H9 (cell line): ENCODE measurements around the gene KRT81. TPM values are rescaled to one million over a fixed set of nuclear protein-coding genes. Genes with fewer than 3 reads are reported as not detected.

Source experiments
- DNase-seq: peaks from one replicate; pipeline ENCODE4 v3.0.0-alpha.2; 2017
- H2AFZ ChIP-seq: one replicate; pipeline ENCODE4 v1.6.1; 2013; ENCODE audit warnings: mild to moderate bottlenecking, low read length, control low read depth, moderate library complexity
- H2AK5ac ChIP-seq: 2 replicates; pipeline ENCODE4 v1.6.1; 2013; ENCODE audit warnings: low read length, control low read depth, mixed read lengths; ENCODE audit not compliant: insufficient read length
- H2BK120ac ChIP-seq: one replicate; pipeline ENCODE4 v1.6.1; 2013; ENCODE audit warnings: low read depth, mild to moderate bottlenecking, low read length, control low read depth, inconsistent platforms; ENCODE audit not compliant: poor library complexity, severe bottlenecking
- H2BK12ac ChIP-seq: 2 replicates; pipeline ENCODE4 v1.6.1; 2013; ENCODE audit warnings: low read length, control low read depth, mixed read lengths, low read depth; ENCODE audit not compliant: insufficient read length
- H2BK15ac ChIP-seq: 2 replicates; pipeline ENCODE4 v1.6.1; 2013; ENCODE audit warnings: low read depth, low read length, control low read depth
- H2BK20ac ChIP-seq: one replicate; pipeline ENCODE4 v1.6.1; 2013; ENCODE audit warnings: low read depth, mild to moderate bottlenecking, low read length, control low read depth, inconsistent platforms; ENCODE audit not compliant: poor library complexity, severe bottlenecking
- H2BK5ac ChIP-seq: 2 replicates; pipeline ENCODE4 v1.6.1; 2013; ENCODE audit warnings: low read length, control low read depth, mixed read lengths; ENCODE audit not compliant: insufficient read length
- H3K14ac ChIP-seq: 2 replicates; pipeline ENCODE4 v1.6.1; 2013; ENCODE audit warnings: low read length, control low read depth; ENCODE audit not compliant: insufficient read depth
- H3K18ac ChIP-seq: 2 replicates; pipeline ENCODE4 v1.6.1; 2013; ENCODE audit warnings: low read depth, mild to moderate bottlenecking, mixed read lengths, low read length, control low read depth; ENCODE audit not compliant: insufficient read length
- H3K23ac ChIP-seq: 2 replicates; pipeline ENCODE4 v1.6.1; 2013; ENCODE audit warnings: low read length, control low read depth, mixed read lengths, low read depth; ENCODE audit not compliant: insufficient read length
- H3K23me2 ChIP-seq: 2 replicates; pipeline ENCODE4 v1.6.1; 2013; ENCODE audit warnings: low read depth, mild to moderate bottlenecking, mixed read lengths, low read length, control low read depth; ENCODE audit not compliant: insufficient read length, poor library complexity, severe bottlenecking
- H3K27ac ChIP-seq: 2 replicates; pipeline ENCODE4 v1.5.1; 2013; ENCODE audit warnings: low read length, control low read depth, mixed read lengths, low read depth; ENCODE audit not compliant: insufficient read length
- H3K27me3 ChIP-seq: 2 replicates; pipeline ENCODE4 v1.6.1; 2013; ENCODE audit warnings: low read length, control low read depth, inconsistent platforms; ENCODE audit not compliant: insufficient read depth
- H3K4ac ChIP-seq: 2 replicates; pipeline ENCODE4 v1.6.1; 2013; ENCODE audit warnings: low read depth, mild to moderate bottlenecking, control low read depth, inconsistent platforms, low read length, moderate library complexity
- H3K4me1 ChIP-seq: 2 replicates; pipeline ENCODE4 v1.6.1; 2013; ENCODE audit warnings: low read length, control low read depth, inconsistent platforms; ENCODE audit not compliant: insufficient read depth
- H3K4me2 ChIP-seq: 2 replicates; pipeline ENCODE4 v1.6.1; 2013; ENCODE audit warnings: low read length, control low read depth, mixed read lengths; ENCODE audit not compliant: insufficient read length, insufficient read depth
- H3K56ac ChIP-seq: 2 replicates; pipeline ENCODE4 v1.6.1; 2013; ENCODE audit warnings: low read depth, mild to moderate bottlenecking, mixed read lengths, low read length, control low read depth; ENCODE audit not compliant: insufficient read length
- H3K79me1 ChIP-seq: 2 replicates; pipeline ENCODE4 v1.6.1; 2013; ENCODE audit warnings: low read depth, mild to moderate bottlenecking, moderate library complexity, low read length, control low read depth, inconsistent platforms; ENCODE audit not compliant: insufficient read depth, poor library complexity, severe bottlenecking
- H3K79me2 ChIP-seq: 2 replicates; pipeline ENCODE4 v1.6.1; 2013; ENCODE audit warnings: low read length, control low read depth, inconsistent platforms; ENCODE audit not compliant: insufficient read depth
- H3K9ac ChIP-seq: 2 replicates; pipeline ENCODE4 v1.6.1; 2013; ENCODE audit warnings: low read length, control low read depth, mixed read lengths; ENCODE audit not compliant: insufficient read length; ENCODE audit errors: extremely low read depth
- H3K9me3 ChIP-seq: one replicate; pipeline ENCODE4 v1.6.1; 2013; ENCODE audit warnings: low read depth, low read length, inconsistent platforms; ENCODE audit not compliant: control insufficient read depth
- H3T11ph ChIP-seq: one replicate; pipeline ENCODE4 v1.6.1; 2013; ENCODE audit warnings: mild to moderate bottlenecking, low read length, control low read depth, inconsistent platforms
- H4K20me1 ChIP-seq: one replicate; pipeline ENCODE4 v1.6.1; 2013; ENCODE audit not compliant: control insufficient read depth, insufficient read length, insufficient read depth
- H4K5ac ChIP-seq: 2 replicates; pipeline ENCODE4 v1.6.1; 2013; ENCODE audit warnings: low read depth, mild to moderate bottlenecking, mixed read lengths, low read length, control low read depth; ENCODE audit not compliant: insufficient read length
- H4K8ac ChIP-seq: replicated peaks from 2 replicates; pipeline ENCODE4 v1.6.1; 2013; ENCODE audit warnings: low read length, control low read depth, mixed read lengths, low read depth; ENCODE audit not compliant: insufficient read length
- H4K91ac ChIP-seq: 2 replicates; pipeline ENCODE4 v1.6.1; 2013; ENCODE audit warnings: low read depth, mild to moderate bottlenecking, moderate library complexity, mixed read lengths, low read length, control low read depth; ENCODE audit not compliant: insufficient read length
- H3K27ac Mint-ChIP-seq, 3 experiments: 2 replicates in 2 of 3; 3 replicates in 1 of 3; pipeline ENCODE4 v1.8.0; 2020 to 2021; ENCODE audit warnings: mixed read lengths in 3 of 3, mild to moderate bottlenecking in 1 of 3, moderate library complexity in 1 of 3
- H3K27me3 Mint-ChIP-seq: 2 replicates; pipeline ENCODE4 v1.8.0; 2021; ENCODE audit warnings: low read depth, mild to moderate bottlenecking, moderate library complexity, mixed read lengths
- H3K36me3 Mint-ChIP-seq, 3 experiments: 2 replicates in 2 of 3; 3 replicates in 1 of 3; pipeline ENCODE4 v1.8.0; 2020 to 2021; ENCODE audit warnings: low read depth in 3 of 3, mixed read lengths in 3 of 3; ENCODE audit not compliant: insufficient read depth in 1 of 3
- H3K4me1 Mint-ChIP-seq, 2 experiments: 2 replicates each; pipeline ENCODE4 v1.8.0; 2020; ENCODE audit warnings: mixed read lengths in 2 of 2
- H3K4me3 Mint-ChIP-seq, 2 experiments: 2 replicates in 1 of 2; 3 replicates in 1 of 2; pipeline ENCODE4 v1.8.0; 2020 to 2021; ENCODE audit warnings: mild to moderate bottlenecking in 2 of 2, mixed read lengths in 2 of 2, moderate library complexity in 1 of 2
- H3K9me3 Mint-ChIP-seq, 2 experiments: 2 replicates in 1 of 2; 3 replicates in 1 of 2; pipeline ENCODE4 v1.8.0; 2020; ENCODE audit warnings: mild to moderate bottlenecking in 2 of 2, mixed read lengths in 2 of 2, moderate library complexity in 1 of 2
- WGBS: extraction: QIAGEN DNeasy Blood & Tissue Kit; methylation state at CpG from one replicate; pipeline ENCODE4 v1.1.7; 2013; ENCODE audit warnings: missing lambda C conversion rate, low lambda C conversion rate, mixed read lengths; ENCODE audit not compliant: insufficient read length; ENCODE audit errors: extremely low coverage; 5-methylcytosine and 5-hydroxymethylcytosine counted together
- total RNA-seq: library from RNA; stranded (reverse); gene quantifications from 2 replicates; pipeline ENCODE4 v1.2.1, GENCODE V29; 2021
- TF ChIP-seq, protein P1 (sequence below): fragments of 200-600 bp; sonication (generic); conservative IDR thresholded peaks from 3 replicates; pipeline ENCODE4 v1.8.0; 2021; ENCODE audit warnings: antibody characterized with exemption, mild to moderate bottlenecking

Gene KRT81
- total RNA-seq, 1 experiment from 2014 or later: not detected

DNA sequence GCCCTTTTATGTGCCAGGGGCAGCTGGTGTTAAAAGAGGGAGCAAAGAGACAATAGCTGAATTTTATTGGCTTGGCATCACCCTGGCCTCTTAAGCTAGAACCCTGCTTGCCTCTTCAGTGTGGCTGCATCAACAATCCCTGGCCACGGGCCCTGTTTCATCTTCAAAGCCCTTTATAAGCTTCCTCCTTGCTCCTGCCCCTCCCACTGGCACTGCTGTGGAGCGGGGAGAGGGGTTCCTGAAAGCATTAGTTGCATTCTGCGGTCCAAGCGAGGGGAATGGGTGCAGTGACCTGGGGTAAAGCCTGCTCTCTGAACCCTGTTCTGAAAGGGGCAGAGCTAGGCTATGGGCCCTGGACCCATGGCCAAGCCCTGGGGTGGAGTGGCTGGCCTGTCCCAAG is 30.1 kb upstream of the KRT81 start:
- DNase-seq: no peak
- no peak overlapping the region for H3T11ph ChIP-seq
- H2AFZ ChIP-seq: no peak overlapping the region
- no peak overlapping the region for H3K56ac ChIP-seq
- no peaks in the 10 kb centered on the region for H3K23me2 ChIP-seq
- H3K4me2 ChIP-seq: no peak overlapping the region
- no peak overlapping the region for H2BK5ac ChIP-seq
- H3K4ac ChIP-seq: no peak overlapping the region
- H3K23ac ChIP-seq: no peak overlapping the region
- H4K5ac ChIP-seq: no peak overlapping the region
- H4K20me1 ChIP-seq: no peaks in the 10 kb centered on the region
- no CpG with 5 or more reads among the region's 4 CpGs for WGBS
- H3K9me3 Mint-ChIP-seq: no peaks in the 10 kb centered on the region
- H2BK12ac ChIP-seq: no peak overlapping the region
- H3K4me1 ChIP-seq: no peaks in the 10 kb centered on the region
- H4K91ac ChIP-seq: no peak overlapping the region
- H2BK120ac ChIP-seq: no peak overlapping the region
- H3K18ac ChIP-seq: no peak overlapping the region
- no peaks in the 10 kb centered on the region for H3K27me3 ChIP-seq
- H3K4me1 Mint-ChIP-seq: 0 out of 4 replicates have a peak, but pooled peaks cover 0 to 2% of the 10 kb centered on the region in 2 experiments
- H3K27ac ChIP-seq: no peak overlapping the region
- no peak overlapping the region for H3K14ac ChIP-seq
- no peaks in the 10 kb centered on the region for H3K79me2 ChIP-seq
- no peak overlapping the region for H3K9ac ChIP-seq
- H3K27ac Mint-ChIP-seq: no peak overlapping the region
- no peak overlapping the region for H4K8ac ChIP-seq
- no peaks in the 10 kb centered on the region for H3K9me3 ChIP-seq
- no peak overlapping the region for H3K4me3 Mint-ChIP-seq
- H3K27me3 Mint-ChIP-seq: peaks cover 38% of the 10 kb centered on the region
- H2BK15ac ChIP-seq: no peak overlapping the region
- no peak overlapping the region for H2AK5ac ChIP-seq
- no peaks in the 10 kb centered on the region for H3K36me3 Mint-ChIP-seq
- TF ChIP-seq, protein P1, sequence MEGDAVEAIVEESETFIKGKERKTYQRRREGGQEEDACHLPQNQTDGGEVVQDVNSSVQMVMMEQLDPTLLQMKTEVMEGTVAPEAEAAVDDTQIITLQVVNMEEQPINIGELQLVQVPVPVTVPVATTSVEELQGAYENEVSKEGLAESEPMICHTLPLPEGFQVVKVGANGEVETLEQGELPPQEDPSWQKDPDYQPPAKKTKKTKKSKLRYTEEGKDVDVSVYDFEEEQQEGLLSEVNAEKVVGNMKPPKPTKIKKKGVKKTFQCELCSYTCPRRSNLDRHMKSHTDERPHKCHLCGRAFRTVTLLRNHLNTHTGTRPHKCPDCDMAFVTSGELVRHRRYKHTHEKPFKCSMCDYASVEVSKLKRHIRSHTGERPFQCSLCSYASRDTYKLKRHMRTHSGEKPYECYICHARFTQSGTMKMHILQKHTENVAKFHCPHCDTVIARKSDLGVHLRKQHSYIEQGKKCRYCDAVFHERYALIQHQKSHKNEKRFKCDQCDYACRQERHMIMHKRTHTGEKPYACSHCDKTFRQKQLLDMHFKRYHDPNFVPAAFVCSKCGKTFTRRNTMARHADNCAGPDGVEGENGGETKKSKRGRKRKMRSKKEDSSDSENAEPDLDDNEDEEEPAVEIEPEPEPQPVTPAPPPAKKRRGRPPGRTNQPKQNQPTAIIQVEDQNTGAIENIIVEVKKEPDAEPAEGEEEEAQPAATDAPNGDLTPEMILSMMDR: no peak
- no peak overlapping the region for H2BK20ac ChIP-seq
- H3K79me1 ChIP-seq: no peaks in the 10 kb centered on the region
